Right atrium auricular region (tissue), 2 donors: ENCODE data around the gene EID2. TPM values are rescaled to one million over a fixed set of nuclear protein-coding genes. Genes with fewer than 3 reads are reported as not detected.

Experiments used
- DNase-seq: peaks from one replicate; pipeline ENCODE4 v3.0.0-alpha.2; 2019; ENCODE audit warnings: low spot score
- H3K27ac ChIP-seq, 2 donors: fragments of 200-600 bp; sonication (generic); 1 replicate in 1 of 2; 2 replicates in 1 of 2; pipeline ENCODE4 v1.5.1; 2016 to 2019
- H3K27me3 ChIP-seq, 2 donors: fragments of 200-600 bp; sonication (generic); one replicate each; pipeline versions ENCODE4 v1.5.1 to v1.6.0; 2017 to 2019
- H3K36me3 ChIP-seq: fragments of 200-600 bp; sonication (generic); one replicate; pipeline ENCODE4 v1.5.1; 2016
- H3K4me1 ChIP-seq, 2 donors: fragments of 200-600 bp; sonication (generic); one replicate each; pipeline versions ENCODE4 v1.5.1 to v1.6.0; 2017 to 2019
- H3K4me3 ChIP-seq, 2 donors: fragments of 200-600 bp; sonication (generic); 1 replicate in 1 of 2; 2 replicates in 1 of 2; pipeline ENCODE4 v1.5.1; 2017 to 2019; ENCODE audit warnings: mild to moderate bottlenecking in 1 of 2, moderate library complexity in 1 of 2
- H3K9me3 ChIP-seq, 2 donors: fragments of 200-600 bp; sonication (generic); one replicate each; pipeline ENCODE4 v1.5.1; 2019
- total RNA-seq, 2 donors: library from RNA; depleted of rRNA; stranded (reverse); fragments of >200 nt; gene quantifications; one replicate each; pipeline ENCODE4 v1.1.0, GENCODE V29; 2016
- TF ChIP-seq, protein P1 (sequence below), 2 donors: fragments of 200-600 bp; sonication (generic); IDR thresholded peaks; one replicate each; pipeline ENCODE4 v1.5.1; 2019; ENCODE audit warnings: antibody characterized with exemption in 2 of 2

Gene EID2
- total RNA-seq, 2 donors from 2014 or later = 6.7 to 11.1 TPM

DNA sequence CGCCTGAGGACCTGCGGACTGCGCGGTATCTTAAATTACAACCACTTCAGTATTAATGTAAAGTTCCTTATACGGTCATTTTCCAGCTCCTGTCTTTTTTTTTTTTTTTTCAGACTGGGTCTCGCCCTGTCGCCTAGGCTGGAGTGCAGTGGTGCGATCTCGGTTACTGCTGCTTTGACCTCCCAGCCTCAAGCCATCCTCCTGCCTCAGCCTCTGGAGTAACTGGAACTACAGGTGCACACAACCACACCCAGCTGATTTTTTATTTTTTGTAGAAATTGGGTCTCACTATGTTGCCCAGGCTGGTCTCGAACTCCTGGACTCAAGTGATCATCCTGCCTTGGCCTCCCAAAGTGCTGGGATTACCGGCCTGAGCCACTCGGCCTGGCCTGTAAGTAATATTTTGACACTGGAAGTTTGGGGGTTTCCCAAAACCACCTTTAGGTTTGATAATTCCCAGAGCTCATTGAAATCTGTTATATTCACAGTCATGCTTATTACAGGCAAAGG, 6.9 kb downstream of the EID2 start:
- peaks cover 0 to 15% of the 10 kb centered on the region in 2 donors for H3K4me1 ChIP-seq
- peak overlapping the region; percentile 86 to 96 for H3K4me3 ChIP-seq
- no peak for DNase-seq
- H3K36me3 ChIP-seq = no peaks in the 10 kb centered on the region
- TF ChIP-seq, protein P1, sequence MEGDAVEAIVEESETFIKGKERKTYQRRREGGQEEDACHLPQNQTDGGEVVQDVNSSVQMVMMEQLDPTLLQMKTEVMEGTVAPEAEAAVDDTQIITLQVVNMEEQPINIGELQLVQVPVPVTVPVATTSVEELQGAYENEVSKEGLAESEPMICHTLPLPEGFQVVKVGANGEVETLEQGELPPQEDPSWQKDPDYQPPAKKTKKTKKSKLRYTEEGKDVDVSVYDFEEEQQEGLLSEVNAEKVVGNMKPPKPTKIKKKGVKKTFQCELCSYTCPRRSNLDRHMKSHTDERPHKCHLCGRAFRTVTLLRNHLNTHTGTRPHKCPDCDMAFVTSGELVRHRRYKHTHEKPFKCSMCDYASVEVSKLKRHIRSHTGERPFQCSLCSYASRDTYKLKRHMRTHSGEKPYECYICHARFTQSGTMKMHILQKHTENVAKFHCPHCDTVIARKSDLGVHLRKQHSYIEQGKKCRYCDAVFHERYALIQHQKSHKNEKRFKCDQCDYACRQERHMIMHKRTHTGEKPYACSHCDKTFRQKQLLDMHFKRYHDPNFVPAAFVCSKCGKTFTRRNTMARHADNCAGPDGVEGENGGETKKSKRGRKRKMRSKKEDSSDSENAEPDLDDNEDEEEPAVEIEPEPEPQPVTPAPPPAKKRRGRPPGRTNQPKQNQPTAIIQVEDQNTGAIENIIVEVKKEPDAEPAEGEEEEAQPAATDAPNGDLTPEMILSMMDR (IDR thresholded peaks at IDR 0.05) = no peak
- no peaks in the 10 kb centered on the region for H3K9me3 ChIP-seq
- H3K27me3 ChIP-seq = no peaks in the 10 kb centered on the region
- H3K27ac ChIP-seq = peak overlapping the region in 1 of 2 donors; percentile 89

DNA sequence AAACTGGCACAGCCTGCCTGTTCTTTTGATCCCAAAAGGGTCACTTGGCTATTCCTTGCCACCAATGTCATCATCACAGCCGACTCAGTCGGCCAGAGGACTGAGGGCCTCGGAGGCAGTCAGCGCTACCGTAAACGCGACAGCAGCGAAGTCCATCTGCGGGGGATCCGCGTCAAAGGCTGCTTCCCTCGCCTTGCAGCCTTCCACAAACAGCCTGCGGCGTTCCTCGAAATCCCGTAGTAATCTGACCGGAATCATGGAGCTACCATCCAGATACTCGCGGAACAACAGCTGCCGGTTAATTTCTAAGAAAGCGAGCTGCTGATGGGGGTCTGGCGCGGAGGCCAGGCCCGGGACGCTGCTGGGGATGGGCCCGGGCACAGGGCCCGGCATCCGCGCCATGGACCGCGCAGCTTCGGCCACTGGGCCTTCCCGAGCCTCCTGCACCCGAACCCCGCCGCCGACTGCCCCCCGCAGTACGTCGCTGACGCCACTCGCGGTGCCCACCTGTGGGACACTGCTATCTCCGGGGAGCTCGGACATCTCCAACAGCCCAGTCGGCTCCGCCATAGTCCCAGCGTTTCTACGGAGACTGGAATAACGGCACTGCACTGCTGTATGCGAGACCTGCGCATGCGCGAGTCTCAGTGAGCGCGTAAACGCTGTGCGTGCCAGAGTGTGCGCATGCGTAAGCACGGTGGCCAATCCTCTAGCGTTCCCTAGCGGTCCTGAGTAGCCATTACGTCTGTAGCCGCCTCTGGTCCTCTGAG, 7.5 kb downstream of the EID2 start, which contains the start of gene EID2B:
Gene EID2B, minus strand, starts transcription at position 620 of the 770 bp plus-strand sequence. Its CDS starts 50 bp downstream, at position 570.
- Histone ChIP-seq H3K9me3 (no peaks in the 10 kb centered on the region), H3K4me3 (peak within 1 kb of the TSS; percentile 86 to 96), H3K36me3 (no peaks in the 10 kb centered on the region), H3K27ac (peak within 1 kb of the TSS; percentile 89 to 91), H3K27me3 (no peaks in the 10 kb centered on the region), H3K4me1 (peaks cover 0 to 11% of the 10 kb centered on the region in 2 donors)
- DNase-seq = peak; percentile 96
- TF ChIP-seq, protein P1 (IDR thresholded peaks at IDR 0.05) = peak; percentile 96 to 98

DNA sequence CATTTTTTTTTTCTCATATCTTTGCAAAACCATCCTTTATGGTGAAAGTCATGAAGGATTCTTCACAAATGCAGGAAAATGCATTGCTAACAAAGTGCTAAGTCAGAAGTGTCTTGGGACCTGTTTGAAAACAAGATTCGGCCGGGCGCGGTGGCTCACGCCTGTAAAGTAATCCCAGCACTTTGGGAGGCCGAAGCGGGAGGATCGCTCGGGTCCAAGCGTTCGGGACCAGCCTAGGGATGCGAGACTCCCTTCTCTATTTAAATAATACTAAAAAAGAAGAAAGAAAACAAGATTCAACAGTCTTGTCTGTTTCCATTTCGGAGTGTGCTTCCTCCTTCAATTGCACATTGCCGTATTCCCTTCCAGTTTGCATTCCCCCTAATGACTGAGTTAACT, 8.1 kb downstream of the EID2 start:
- Histone ChIP-seq H3K4me3 (peak overlapping the region; percentile 86 to 96), H3K4me1 (peaks cover 0 to 11% of the 10 kb centered on the region in 2 donors), H3K27ac (peak overlapping the region; percentile 89 to 91), H3K36me3 (no peaks in the 10 kb centered on the region), H3K27me3 (no peaks in the 10 kb centered on the region), H3K9me3 (no peaks in the 10 kb centered on the region)
- DNase-seq = no peak
- TF ChIP-seq, protein P1 (IDR thresholded peaks at IDR 0.05) = no peak

GRCh38 chr19:39525205-39525604, 14.8 kb downstream of the EID2 start:
- Histone ChIP-seq H3K27me3 (no peaks in the 10 kb centered on the region), H3K9me3 (no peaks in the 10 kb centered on the region), H3K4me3 (no peak overlapping the region), H3K27ac (no peak overlapping the region), H3K36me3 (no peaks in the 10 kb centered on the region), H3K4me1 (no peaks in the 10 kb centered on the region)
- TF ChIP-seq, protein P1 (IDR thresholded peaks at IDR 0.05) = no peak
- DNase-seq = no peak

DNA sequence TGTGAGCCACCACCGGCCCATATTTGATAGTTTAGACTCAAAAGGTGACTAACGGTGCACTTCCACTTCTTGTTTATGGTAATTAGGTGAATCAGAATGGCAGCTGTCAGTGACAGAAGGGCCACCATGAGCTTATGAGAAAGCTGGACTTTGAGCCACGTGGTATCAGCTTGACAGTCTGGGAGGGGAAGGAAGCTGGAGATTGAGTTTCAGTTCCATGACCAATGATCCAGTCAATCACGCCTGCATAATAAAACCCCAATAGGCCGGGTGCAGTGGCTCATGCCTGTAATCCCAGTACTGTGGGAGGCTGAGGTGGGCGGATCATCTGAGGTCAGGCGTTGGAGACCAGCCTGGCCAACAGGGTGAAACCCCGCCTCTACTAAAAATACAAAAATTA, 15.5 kb downstream of the EID2 start:
- TF ChIP-seq, protein P1 (IDR thresholded peaks at IDR 0.05) = no peak
- no peak overlapping the region for H3K27ac ChIP-seq
- H3K9me3 ChIP-seq = no peaks in the 10 kb centered on the region
- H3K4me3 ChIP-seq = no peak overlapping the region
- H3K4me1 ChIP-seq = no peaks in the 10 kb centered on the region
- no peaks in the 10 kb centered on the region for H3K27me3 ChIP-seq
- H3K36me3 ChIP-seq = no peaks in the 10 kb centered on the region
- no peak for DNase-seq
